H9 (cell line): Measurements from ENCODE around the gene CD19. TPM values are rescaled to one million over a fixed set of nuclear protein-coding genes. Genes with fewer than 3 reads are reported as not detected.
"Not testable (repeated sequence)": the region's sequence is repeated elsewhere in the genome, so short reads cannot be mapped to it uniquely, and the experiment has no call there.

Source experiments
- DNase-seq: peaks from one replicate; pipeline ENCODE4 v3.0.0-alpha.2; 2017
- H2AFZ ChIP-seq: one replicate; pipeline ENCODE4 v1.6.1; 2013; ENCODE audit warnings: mild to moderate bottlenecking, low read length, control low read depth, moderate library complexity
- H2AK5ac ChIP-seq: 2 replicates; pipeline ENCODE4 v1.6.1; 2013; ENCODE audit warnings: low read length, control low read depth, mixed read lengths; ENCODE audit not compliant: insufficient read length
- H2BK120ac ChIP-seq: one replicate; pipeline ENCODE4 v1.6.1; 2013; ENCODE audit warnings: low read depth, mild to moderate bottlenecking, low read length, control low read depth, inconsistent platforms; ENCODE audit not compliant: poor library complexity, severe bottlenecking
- H2BK12ac ChIP-seq: 2 replicates; pipeline ENCODE4 v1.6.1; 2013; ENCODE audit warnings: low read length, control low read depth, mixed read lengths, low read depth; ENCODE audit not compliant: insufficient read length
- H2BK15ac ChIP-seq: 2 replicates; pipeline ENCODE4 v1.6.1; 2013; ENCODE audit warnings: low read depth, low read length, control low read depth
- H2BK20ac ChIP-seq: one replicate; pipeline ENCODE4 v1.6.1; 2013; ENCODE audit warnings: low read depth, mild to moderate bottlenecking, low read length, control low read depth, inconsistent platforms; ENCODE audit not compliant: poor library complexity, severe bottlenecking
- H2BK5ac ChIP-seq: 2 replicates; pipeline ENCODE4 v1.6.1; 2013; ENCODE audit warnings: low read length, control low read depth, mixed read lengths; ENCODE audit not compliant: insufficient read length
- H3K14ac ChIP-seq: 2 replicates; pipeline ENCODE4 v1.6.1; 2013; ENCODE audit warnings: low read length, control low read depth; ENCODE audit not compliant: insufficient read depth
- H3K18ac ChIP-seq: 2 replicates; pipeline ENCODE4 v1.6.1; 2013; ENCODE audit warnings: low read depth, mild to moderate bottlenecking, mixed read lengths, low read length, control low read depth; ENCODE audit not compliant: insufficient read length
- H3K23ac ChIP-seq: 2 replicates; pipeline ENCODE4 v1.6.1; 2013; ENCODE audit warnings: low read length, control low read depth, mixed read lengths, low read depth; ENCODE audit not compliant: insufficient read length
- H3K23me2 ChIP-seq: 2 replicates; pipeline ENCODE4 v1.6.1; 2013; ENCODE audit warnings: low read depth, mild to moderate bottlenecking, mixed read lengths, low read length, control low read depth; ENCODE audit not compliant: insufficient read length, poor library complexity, severe bottlenecking
- H3K27ac ChIP-seq: 2 replicates; pipeline ENCODE4 v1.5.1; 2013; ENCODE audit warnings: low read length, control low read depth, mixed read lengths, low read depth; ENCODE audit not compliant: insufficient read length
- H3K27me3 ChIP-seq: 2 replicates; pipeline ENCODE4 v1.6.1; 2013; ENCODE audit warnings: low read length, control low read depth, inconsistent platforms; ENCODE audit not compliant: insufficient read depth
- H3K4ac ChIP-seq: 2 replicates; pipeline ENCODE4 v1.6.1; 2013; ENCODE audit warnings: low read depth, mild to moderate bottlenecking, control low read depth, inconsistent platforms, low read length, moderate library complexity
- H3K4me1 ChIP-seq: 2 replicates; pipeline ENCODE4 v1.6.1; 2013; ENCODE audit warnings: low read length, control low read depth, inconsistent platforms; ENCODE audit not compliant: insufficient read depth
- H3K4me2 ChIP-seq: 2 replicates; pipeline ENCODE4 v1.6.1; 2013; ENCODE audit warnings: low read length, control low read depth, mixed read lengths; ENCODE audit not compliant: insufficient read length, insufficient read depth
- H3K56ac ChIP-seq: 2 replicates; pipeline ENCODE4 v1.6.1; 2013; ENCODE audit warnings: low read depth, mild to moderate bottlenecking, mixed read lengths, low read length, control low read depth; ENCODE audit not compliant: insufficient read length
- H3K79me1 ChIP-seq: 2 replicates; pipeline ENCODE4 v1.6.1; 2013; ENCODE audit warnings: low read depth, mild to moderate bottlenecking, moderate library complexity, low read length, control low read depth, inconsistent platforms; ENCODE audit not compliant: insufficient read depth, poor library complexity, severe bottlenecking
- H3K79me2 ChIP-seq: 2 replicates; pipeline ENCODE4 v1.6.1; 2013; ENCODE audit warnings: low read length, control low read depth, inconsistent platforms; ENCODE audit not compliant: insufficient read depth
- H3K9ac ChIP-seq: 2 replicates; pipeline ENCODE4 v1.6.1; 2013; ENCODE audit warnings: low read length, control low read depth, mixed read lengths; ENCODE audit not compliant: insufficient read length; ENCODE audit errors: extremely low read depth
- H3K9me3 ChIP-seq: one replicate; pipeline ENCODE4 v1.6.1; 2013; ENCODE audit warnings: low read depth, low read length, inconsistent platforms; ENCODE audit not compliant: control insufficient read depth
- H3T11ph ChIP-seq: one replicate; pipeline ENCODE4 v1.6.1; 2013; ENCODE audit warnings: mild to moderate bottlenecking, low read length, control low read depth, inconsistent platforms
- H4K20me1 ChIP-seq: one replicate; pipeline ENCODE4 v1.6.1; 2013; ENCODE audit not compliant: control insufficient read depth, insufficient read length, insufficient read depth
- H4K5ac ChIP-seq: 2 replicates; pipeline ENCODE4 v1.6.1; 2013; ENCODE audit warnings: low read depth, mild to moderate bottlenecking, mixed read lengths, low read length, control low read depth; ENCODE audit not compliant: insufficient read length
- H4K8ac ChIP-seq: replicated peaks from 2 replicates; pipeline ENCODE4 v1.6.1; 2013; ENCODE audit warnings: low read length, control low read depth, mixed read lengths, low read depth; ENCODE audit not compliant: insufficient read length
- H4K91ac ChIP-seq: 2 replicates; pipeline ENCODE4 v1.6.1; 2013; ENCODE audit warnings: low read depth, mild to moderate bottlenecking, moderate library complexity, mixed read lengths, low read length, control low read depth; ENCODE audit not compliant: insufficient read length
- H3K27ac Mint-ChIP-seq, 3 experiments: 2 replicates in 2 of 3; 3 replicates in 1 of 3; pipeline ENCODE4 v1.8.0; 2020 to 2021; ENCODE audit warnings: mixed read lengths in 3 of 3, mild to moderate bottlenecking in 1 of 3, moderate library complexity in 1 of 3
- H3K27me3 Mint-ChIP-seq: 2 replicates; pipeline ENCODE4 v1.8.0; 2021; ENCODE audit warnings: low read depth, mild to moderate bottlenecking, moderate library complexity, mixed read lengths
- H3K36me3 Mint-ChIP-seq, 3 experiments: 2 replicates in 2 of 3; 3 replicates in 1 of 3; pipeline ENCODE4 v1.8.0; 2020 to 2021; ENCODE audit warnings: low read depth in 3 of 3, mixed read lengths in 3 of 3; ENCODE audit not compliant: insufficient read depth in 1 of 3
- H3K4me1 Mint-ChIP-seq, 2 experiments: 2 replicates each; pipeline ENCODE4 v1.8.0; 2020; ENCODE audit warnings: mixed read lengths in 2 of 2
- H3K4me3 Mint-ChIP-seq, 2 experiments: 2 replicates in 1 of 2; 3 replicates in 1 of 2; pipeline ENCODE4 v1.8.0; 2020 to 2021; ENCODE audit warnings: mild to moderate bottlenecking in 2 of 2, mixed read lengths in 2 of 2, moderate library complexity in 1 of 2
- H3K9me3 Mint-ChIP-seq, 2 experiments: 2 replicates in 1 of 2; 3 replicates in 1 of 2; pipeline ENCODE4 v1.8.0; 2020; ENCODE audit warnings: mild to moderate bottlenecking in 2 of 2, mixed read lengths in 2 of 2, moderate library complexity in 1 of 2
- CTCF ChIP-seq: fragments of 200-600 bp; sonication (generic); conservative IDR thresholded peaks from 3 replicates; pipeline ENCODE4 v1.8.0; 2021; ENCODE audit warnings: antibody characterized with exemption, mild to moderate bottlenecking
- WGBS: extraction: QIAGEN DNeasy Blood & Tissue Kit; methylation state at CpG from one replicate; pipeline ENCODE4 v1.1.7; 2013; ENCODE audit warnings: missing lambda C conversion rate, low lambda C conversion rate, mixed read lengths; ENCODE audit not compliant: insufficient read length; ENCODE audit errors: extremely low coverage; 5-methylcytosine and 5-hydroxymethylcytosine counted together
- total RNA-seq: library from RNA; stranded (reverse); gene quantifications from 2 replicates; pipeline ENCODE4 v1.2.1, GENCODE V29; 2021

The CD19 gene
- total RNA-seq, 1 experiment from 2014 or later, result 0.50 TPM

GRCh38 chr16:28938721-28939120 is 7.0 kb downstream of the CD19 start:
- Histone ChIP-seq H4K91ac (no peak overlapping the region), H4K5ac (no peak overlapping the region), H3K23me2 (peaks cover 5% of the 10 kb centered on the region), H2BK20ac (no peak overlapping the region), H2BK15ac (no peak overlapping the region), H3K4me1 (no peaks in the 10 kb centered on the region), H4K8ac (no peak overlapping the region), H2BK5ac (no peak overlapping the region), H3K4ac (no peak overlapping the region), H3K27ac (no peak overlapping the region), H3K27me3 (no peaks in the 10 kb centered on the region), H3K56ac (no peak overlapping the region), H4K20me1 (no peaks in the 10 kb centered on the region), H3K14ac (no peak overlapping the region), H2AK5ac (no peak overlapping the region), H3K18ac (no peak overlapping the region), H2AFZ (no peak overlapping the region), H3K9ac (no peak overlapping the region), H3K79me2 (no peaks in the 10 kb centered on the region), H3K9me3 (no peaks in the 10 kb centered on the region), H2BK12ac (no peak overlapping the region), H2BK120ac (no peak overlapping the region), H3K23ac (no peak overlapping the region), H3K79me1 (no peaks in the 10 kb centered on the region), H3T11ph (no peak overlapping the region), H3K4me2 (no peak overlapping the region)
- H3K9me3 Mint-ChIP-seq, result no peaks in the 10 kb centered on the region
- H3K36me3 Mint-ChIP-seq, result no peaks in the 10 kb centered on the region; a peak in 1 of 7 replicates
- no CpG with 5 or more reads among the region's 7 CpGs for WGBS
- peaks cover 5 to 6% of the 10 kb centered on the region in 2 experiments for H3K4me1 Mint-ChIP-seq
- DNase-seq, result no peak
- no peak overlapping the region for H3K27ac Mint-ChIP-seq
- no peak overlapping the region for H3K4me3 Mint-ChIP-seq
- peaks cover 15% of the 10 kb centered on the region for H3K27me3 Mint-ChIP-seq
- no peak for TF ChIP-seq CTCF

- not testable (repeated sequence) for H3K9ac ChIP-seq, DNase-seq, H3K23ac ChIP-seq, H4K5ac ChIP-seq, H4K91ac ChIP-seq, H2BK120ac ChIP-seq, H3K79me1 ChIP-seq, H3K9me3 Mint-ChIP-seq, H2BK15ac ChIP-seq, H2AFZ ChIP-seq, H4K20me1 ChIP-seq, H3K14ac ChIP-seq, H3K56ac ChIP-seq, H3K4me1 ChIP-seq, H3K18ac ChIP-seq, H3K27ac Mint-ChIP-seq, H2BK5ac ChIP-seq, H3K9me3 ChIP-seq, H3K4me3 Mint-ChIP-seq, H2BK20ac ChIP-seq, H3K36me3 Mint-ChIP-seq, H2AK5ac ChIP-seq, H3K4ac ChIP-seq, H4K8ac ChIP-seq, H3T11ph ChIP-seq, H2BK12ac ChIP-seq, H3K23me2 ChIP-seq, H3K27ac ChIP-seq, H3K79me2 ChIP-seq, H3K27me3 ChIP-seq, H3K4me2 ChIP-seq, H3K4me1 Mint-ChIP-seq
- WGBS, result no CpG with 5 or more reads among the region's 7 CpGs
- H3K27me3 Mint-ChIP-seq, result peaks cover 13% of the 10 kb centered on the region
Observed at GRCh38 chr16:28939825-28940224, 8.1 kb downstream of the CD19 start.
